MM.1S (cell line): ENCODE measurements around the gene IVD.

Source experiments
- DNase-seq: peaks from one replicate; pipeline ENCODE4 v3.0.0-alpha.2; 2015
- H2AFZ ChIP-seq: fragments of 300-600 bp; sonication (generic); 2 replicates; pipeline ENCODE4 v1.6.0; 2016; ENCODE audit warnings: antibody characterized with exemption, low read length
- H3F3A ChIP-seq: fragments of 300-600 bp; sonication (generic); 2 replicates; pipeline ENCODE4 v1.6.1; 2016; ENCODE audit warnings: mild to moderate bottlenecking, antibody characterized with exemption, low read length, moderate library complexity, mixed read lengths; ENCODE audit not compliant: insufficient read depth
- H3K27ac ChIP-seq: fragments of 300-600 bp; sonication (generic); 2 replicates; pipeline ENCODE4 v1.5.1; 2016; ENCODE audit warnings: mild to moderate bottlenecking, low read length
- H3K27me3 ChIP-seq: fragments of 300-600 bp; sonication (generic); replicated peaks from 2 replicates; pipeline ENCODE4 v1.6.0; 2016; ENCODE audit warnings: low read length; ENCODE audit not compliant: insufficient read depth
- H3K36me3 ChIP-seq: fragments of 300-600 bp; sonication (generic); replicated peaks from 2 replicates; pipeline ENCODE4 v1.6.1; 2016; ENCODE audit warnings: mild to moderate bottlenecking, low read length, mixed read lengths; ENCODE audit not compliant: insufficient read depth
- H3K4me1 ChIP-seq: fragments of 300-600 bp; sonication (generic); 2 replicates; pipeline ENCODE4 v1.6.1; 2016; ENCODE audit warnings: low read length, mixed read lengths
- H3K4me2 ChIP-seq: fragments of 300-600 bp; sonication (generic); 2 replicates; pipeline ENCODE4 v1.6.0; 2016; ENCODE audit warnings: low read depth, low read length
- H3K4me3 ChIP-seq: fragments of 300-600 bp; sonication (generic); 2 replicates; pipeline ENCODE4 v1.5.1; 2016; ENCODE audit warnings: low read length, mixed read lengths
- H3K79me2 ChIP-seq: fragments of 300-600 bp; sonication (generic); 2 replicates; pipeline ENCODE4 v1.6.1; 2016; ENCODE audit warnings: mixed run types, low read length, mixed read lengths
- H3K9ac ChIP-seq: fragments of 300-600 bp; sonication (generic); 2 replicates; pipeline ENCODE4 v1.6.1; 2016; ENCODE audit warnings: low read length, mixed read lengths
- H3K9me2 ChIP-seq: fragments of 300-600 bp; sonication (generic); replicated peaks from 2 replicates; pipeline ENCODE4 v1.6.1; 2016; ENCODE audit warnings: mild to moderate bottlenecking, low read length, mixed read lengths; ENCODE audit not compliant: insufficient read depth
- H3K9me3 ChIP-seq: fragments of 300-600 bp; sonication (generic); replicated peaks from 2 replicates; pipeline ENCODE4 v1.6.1; 2016; ENCODE audit warnings: mild to moderate bottlenecking, low read length, mixed read lengths; ENCODE audit not compliant: insufficient read depth
- H4K20me1 ChIP-seq: fragments of 300-600 bp; sonication (generic); 2 replicates; pipeline ENCODE4 v1.6.1; 2016; ENCODE audit warnings: mild to moderate bottlenecking, low read length, moderate library complexity, mixed read lengths; ENCODE audit not compliant: insufficient read depth
- EZH2 ChIP-seq: fragments of 300-600 bp; sonication (generic); optimal IDR thresholded peaks from 2 replicates; pipeline ENCODE3; 2017; ENCODE audit warnings: low read depth, mild to moderate bottlenecking, antibody characterized with exemption, low read length, mixed read lengths
- EZH2phosphoT487 ChIP-seq: fragments of 300-600 bp; sonication (generic); IDR thresholded peaks from 2 replicates; pipeline ENCODE4 v1.6.1; 2018; ENCODE audit warnings: antibody characterized with exemption, low read length
- TF ChIP-seq, protein P1 (sequence below): fragments of 300-600 bp; sonication (generic); IDR thresholded peaks from 2 replicates; pipeline ENCODE4 v1.5.1; 2016; ENCODE audit warnings: antibody characterized with exemption, low read length, mixed read lengths

Gene IVD

DNA sequence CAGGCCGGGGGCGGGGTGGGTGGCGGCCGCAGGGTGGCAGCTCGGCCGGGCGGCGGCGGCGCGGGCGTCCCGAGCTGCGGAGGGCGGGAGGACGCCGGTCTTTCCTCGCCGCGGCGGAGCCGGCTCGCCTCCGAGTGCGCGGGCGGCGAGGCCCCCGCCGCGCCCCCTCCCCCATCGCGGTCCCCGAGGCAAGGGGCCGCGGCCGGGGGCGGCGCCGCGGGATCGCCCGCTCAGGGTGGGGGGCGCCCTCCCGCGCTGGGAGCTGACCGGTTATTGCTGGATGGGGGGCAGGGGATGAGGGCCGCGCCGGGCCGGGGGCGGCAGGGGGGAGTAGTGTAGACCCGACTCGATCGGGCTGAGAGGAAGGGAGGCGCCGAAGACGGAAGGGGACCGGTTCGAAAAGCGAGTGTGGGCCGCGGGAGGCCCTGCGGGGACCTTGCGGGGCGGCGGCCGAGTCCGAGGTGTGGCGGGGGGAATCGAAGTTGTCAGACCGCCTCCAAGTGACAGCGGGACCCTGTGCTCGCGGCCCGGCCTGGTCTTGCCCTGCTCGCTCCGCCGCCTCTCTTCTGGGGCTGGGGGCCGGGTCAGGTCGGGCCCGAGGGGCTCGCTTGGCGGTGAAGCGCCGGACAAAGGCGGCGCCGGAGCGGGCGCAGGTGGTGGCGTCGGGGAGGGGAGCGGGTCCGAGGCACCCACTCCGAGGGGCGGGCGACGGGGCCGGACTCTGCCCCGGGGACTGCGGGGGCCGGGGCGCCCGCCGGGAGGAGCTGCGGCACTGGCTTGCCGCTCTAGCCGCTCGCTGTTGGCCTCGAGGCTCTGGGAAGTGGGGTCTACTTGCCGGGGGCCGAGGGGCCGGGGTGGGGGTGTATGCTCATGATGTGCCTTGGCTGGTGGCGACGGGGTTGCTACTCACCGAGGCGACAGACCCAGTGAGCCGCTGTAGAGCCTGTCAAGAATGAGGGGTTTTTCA lies 36.3 kb downstream of the IVD start:
- no peaks in the 10 kb centered on the region for H3K9me3 ChIP-seq
- H3K27me3 ChIP-seq = peaks cover 25% of the 10 kb centered on the region
- no peaks in the 10 kb centered on the region for H3K9me2 ChIP-seq
- peaks cover 16% of the 10 kb centered on the region for H3F3A ChIP-seq
- H3K4me3 ChIP-seq = peak overlapping the region; percentile 77
- 0 out of 2 replicates have a peak, but pooled peaks cover 5% of the 10 kb centered on the region for H4K20me1 ChIP-seq
- H3K36me3 ChIP-seq = no peaks in the 10 kb centered on the region
- H3K9ac ChIP-seq = peak overlapping the region; percentile 55; the same call in 1 of the 2 replicates
- H3K4me1 ChIP-seq = no peaks in the 10 kb centered on the region
- H3K4me2 ChIP-seq = peak overlapping the region; percentile 78
- H2AFZ ChIP-seq = no peak overlapping the region
- TF ChIP-seq, protein P1, sequence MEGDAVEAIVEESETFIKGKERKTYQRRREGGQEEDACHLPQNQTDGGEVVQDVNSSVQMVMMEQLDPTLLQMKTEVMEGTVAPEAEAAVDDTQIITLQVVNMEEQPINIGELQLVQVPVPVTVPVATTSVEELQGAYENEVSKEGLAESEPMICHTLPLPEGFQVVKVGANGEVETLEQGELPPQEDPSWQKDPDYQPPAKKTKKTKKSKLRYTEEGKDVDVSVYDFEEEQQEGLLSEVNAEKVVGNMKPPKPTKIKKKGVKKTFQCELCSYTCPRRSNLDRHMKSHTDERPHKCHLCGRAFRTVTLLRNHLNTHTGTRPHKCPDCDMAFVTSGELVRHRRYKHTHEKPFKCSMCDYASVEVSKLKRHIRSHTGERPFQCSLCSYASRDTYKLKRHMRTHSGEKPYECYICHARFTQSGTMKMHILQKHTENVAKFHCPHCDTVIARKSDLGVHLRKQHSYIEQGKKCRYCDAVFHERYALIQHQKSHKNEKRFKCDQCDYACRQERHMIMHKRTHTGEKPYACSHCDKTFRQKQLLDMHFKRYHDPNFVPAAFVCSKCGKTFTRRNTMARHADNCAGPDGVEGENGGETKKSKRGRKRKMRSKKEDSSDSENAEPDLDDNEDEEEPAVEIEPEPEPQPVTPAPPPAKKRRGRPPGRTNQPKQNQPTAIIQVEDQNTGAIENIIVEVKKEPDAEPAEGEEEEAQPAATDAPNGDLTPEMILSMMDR = 0 out of 2 replicates have a peak, but pooled peaks have one; percentile 4
- TF ChIP-seq EZH2 = no peak
- TF ChIP-seq EZH2phosphoT487 = no peak
- H3K79me2 ChIP-seq = peaks cover 52% of the 10 kb centered on the region
- no peak overlapping the region for H3K27ac ChIP-seq
- DNase-seq = no peak

DNA sequence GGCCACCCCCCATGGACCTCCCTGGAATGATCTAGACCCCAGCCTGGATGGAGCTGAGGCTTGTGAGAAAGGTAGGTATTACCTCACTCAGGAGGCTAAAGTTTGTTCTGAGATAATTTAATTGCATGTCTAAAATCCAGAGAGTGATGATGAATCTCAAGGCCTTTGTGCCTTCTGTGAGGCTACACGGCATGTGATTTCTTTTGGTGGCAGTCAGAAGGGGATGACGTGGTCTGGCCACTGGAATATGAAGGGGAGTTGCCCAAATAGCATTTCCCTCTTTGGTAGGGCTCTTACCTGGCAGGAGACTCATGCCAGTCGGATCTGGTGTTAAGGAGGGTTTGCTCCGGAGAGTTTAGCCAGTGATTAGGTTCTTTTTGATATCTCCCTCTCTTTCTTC lies 37.7 kb downstream of the IVD start:
- Histone ChIP-seq H3K4me2 (no peak overlapping the region), H3K9ac (no peak overlapping the region)

DNA sequence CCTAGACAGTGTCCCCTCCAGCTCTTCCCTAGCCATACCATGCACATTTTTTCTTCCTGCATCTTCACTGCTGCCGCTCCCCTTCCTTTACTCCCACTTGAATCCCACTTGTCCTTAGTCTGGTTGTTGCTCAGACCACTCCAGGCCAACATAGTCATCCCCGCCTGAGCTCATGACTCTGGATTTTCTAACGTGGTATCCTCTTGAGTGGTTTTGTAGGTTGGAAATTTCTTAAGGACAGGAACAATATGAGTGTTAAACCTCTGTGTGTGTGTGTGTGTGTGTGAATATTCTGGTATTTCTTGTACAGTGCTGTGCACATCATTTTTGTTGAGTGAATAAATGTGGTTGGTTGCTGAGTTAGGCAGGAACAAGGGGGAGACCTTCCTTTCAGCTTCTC lies 38.3 kb downstream of the IVD start:
- no peak overlapping the region for H3K4me2 ChIP-seq
- no peak overlapping the region for H3K9ac ChIP-seq
- 0 out of 2 replicates have a peak, but pooled peaks cover 5% of the 10 kb centered on the region for H4K20me1 ChIP-seq

More for the DNA sequence above, 37.7 kb downstream of the IVD start:
- Histone ChIP-seq H3K4me1 (no peaks in the 10 kb centered on the region), H3K79me2 (peaks cover 62% of the 10 kb centered on the region), H3K27ac (no peak overlapping the region), H3K4me3 (no peak overlapping the region), H3K27me3 (peaks cover 11% of the 10 kb centered on the region), H4K20me1 (0 out of 2 replicates have a peak, but pooled peaks cover 5% of the 10 kb centered on the region), H3K9me3 (no peaks in the 10 kb centered on the region), H3K9me2 (no peaks in the 10 kb centered on the region), H3K36me3 (no peaks in the 10 kb centered on the region), H3F3A (peaks cover 16% of the 10 kb centered on the region), H2AFZ (no peak overlapping the region)
- no peak for DNase-seq
- TF ChIP-seq, protein P1 = no peak
- TF ChIP-seq EZH2 (no peak), EZH2phosphoT487 (no peak)

More for the DNA sequence above, 38.3 kb downstream of the IVD start:
- peaks cover 5% of the 10 kb centered on the region for H3K27me3 ChIP-seq
- no peaks in the 10 kb centered on the region for H3K36me3 ChIP-seq
- peaks cover 68% of the 10 kb centered on the region for H3K79me2 ChIP-seq
- TF ChIP-seq EZH2 = no peak
- no peak for TF ChIP-seq EZH2phosphoT487
- TF ChIP-seq, protein P1 = no peak
- H3K27ac ChIP-seq = no peak overlapping the region
- H3K9me2 ChIP-seq = no peaks in the 10 kb centered on the region
- no peak overlapping the region for H2AFZ ChIP-seq
- no peak overlapping the region for H3K4me3 ChIP-seq
- no peaks in the 10 kb centered on the region for H3K9me3 ChIP-seq
- no peaks in the 10 kb centered on the region for H3K4me1 ChIP-seq
- H3F3A ChIP-seq = peaks cover 16% of the 10 kb centered on the region
- no peak for DNase-seq
